NCI-H1105 treated with DMSO at 0.1 percent for 48 hours (cell line): Measurements from ENCODE around the gene KCTD10.
"Not testable (repeated sequence)": the region's sequence is repeated elsewhere in the genome, so short reads cannot be mapped to it uniquely, and the experiment has no call there.

Experiments
- DNase-seq: peaks from one replicate; lab custom pipeline; 2025; lab: John Stamatoyannopoulos, UW

KCTD10 gene

GRCh38 chr12:109406147-109406546 is 71.0 kb downstream of the KCTD10 start:
- DNase-seq, result not testable (repeated sequence)

DNA sequence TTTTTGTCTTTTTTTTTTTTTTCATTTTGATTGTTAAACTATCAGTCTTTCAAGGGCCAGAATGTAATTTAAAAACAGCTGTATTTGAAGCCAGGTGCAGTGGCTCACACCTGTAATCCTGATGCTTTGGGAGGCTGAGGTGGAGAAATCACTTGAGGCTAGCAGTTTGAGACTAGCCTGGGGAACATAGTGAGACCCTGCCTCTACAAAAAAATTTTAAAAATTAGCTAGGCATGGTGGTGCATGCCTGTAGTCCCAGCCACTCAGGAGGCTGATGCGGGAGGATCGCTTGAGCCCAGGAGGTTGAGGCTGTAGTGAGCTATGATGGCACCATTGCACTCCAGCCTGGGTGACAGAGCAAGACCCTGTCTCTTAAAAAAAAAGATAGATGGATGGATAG is 72.3 kb downstream of the KCTD10 start:
- DNase-seq, result not testable (repeated sequence)
